ENCODE data around the gene XPNPEP1. TPM values are rescaled to one million over a fixed set of nuclear protein-coding genes. Genes with fewer than 3 reads are reported as not detected.

XPNPEP1 gene
- total RNA-seq, 1 experiment from 2014 or later, result 105 TPM

GRCh38 chr10:109899356-109900331 lies 23.7 kb downstream of the XPNPEP1 start:
- Histone ChIP-seq H3K9me3 (replicated peaks) (no peaks in the 10 kb centered on the region), H3K4me1 (replicated peaks) (peaks cover 45% of the 10 kb centered on the region), H3K36me3 (peaks cover 18% of the 10 kb centered on the region), H3K4me3 (no peak overlapping the region), H3K27me3 (replicated peaks) (no peaks in the 10 kb centered on the region), H3K27ac (peak overlapping the region; percentile 4; the same call in 1 of the 2 replicates)
- peak in 1 of 2 experiments; percentile 23 for DNase-seq (ENCODE audit: low read depth in 1 of 2, low spot score in 2 of 2)

- Histone ChIP-seq H3K27ac (peak overlapping the region; percentile 4; the same call in 1 of the 2 replicates), H3K36me3 (peaks cover 18% of the 10 kb centered on the region), H3K27me3 (replicated peaks) (no peaks in the 10 kb centered on the region), H3K9me3 (replicated peaks) (no peaks in the 10 kb centered on the region), H3K4me3 (no peak overlapping the region), H3K4me1 (replicated peaks) (peaks cover 43% of the 10 kb centered on the region)
- DNase-seq (ENCODE audit: low read depth in 1 of 2, low spot score in 2 of 2), result no peak
Observed at GRCh38 chr10:109898666-109899355, 24.5 kb downstream of the XPNPEP1 start.

- no peaks in the 10 kb centered on the region for H3K9me3 ChIP-seq (replicated peaks)
- H3K36me3 ChIP-seq, result peaks cover 21% of the 10 kb centered on the region
- no peak for DNase-seq (ENCODE audit: low read depth in 1 of 2, low spot score in 2 of 2)
- H3K27ac ChIP-seq, result no peak overlapping the region
- no peaks in the 10 kb centered on the region for H3K27me3 ChIP-seq (replicated peaks)
- peaks cover 43% of the 10 kb centered on the region for H3K4me1 ChIP-seq (replicated peaks)
- no peak overlapping the region for H3K4me3 ChIP-seq
Observed at GRCh38 chr10:109898007-109898406, 25.3 kb downstream of the XPNPEP1 start.

- no peak overlapping the region for H3K27ac ChIP-seq
- H3K4me1 ChIP-seq (replicated peaks), result peaks cover 48% of the 10 kb centered on the region
- no peaks in the 10 kb centered on the region for H3K27me3 ChIP-seq (replicated peaks)
- H3K36me3 ChIP-seq, result peaks cover 23% of the 10 kb centered on the region
- no peak overlapping the region for H3K4me3 ChIP-seq
- H3K9me3 ChIP-seq (replicated peaks), result no peaks in the 10 kb centered on the region
- no peak for DNase-seq (ENCODE audit: low read depth in 1 of 2, low spot score in 2 of 2)
Observed at GRCh38 chr10:109895848-109896247, 27.5 kb downstream of the XPNPEP1 start.

GRCh38 chr10:109895095-109895818 lies 28.1 kb downstream of the XPNPEP1 start:
- Histone ChIP-seq H3K4me1 (replicated peaks) (peaks cover 49% of the 10 kb centered on the region), H3K36me3 (peaks cover 26% of the 10 kb centered on the region), H3K9me3 (replicated peaks) (no peaks in the 10 kb centered on the region), H3K27ac (no peak overlapping the region), H3K27me3 (replicated peaks) (no peaks in the 10 kb centered on the region), H3K4me3 (no peak overlapping the region)
- DNase-seq (ENCODE audit: low read depth in 1 of 2, low spot score in 2 of 2), result no peak

- no peak overlapping the region for H3K27ac ChIP-seq
- peaks cover 49% of the 10 kb centered on the region for H3K4me1 ChIP-seq (replicated peaks)
- H3K9me3 ChIP-seq (replicated peaks), result no peaks in the 10 kb centered on the region
- DNase-seq (ENCODE audit: low read depth in 1 of 2, low spot score in 2 of 2), result no peak
- peaks cover 26% of the 10 kb centered on the region for H3K36me3 ChIP-seq
- H3K4me3 ChIP-seq, result no peak overlapping the region
- no peaks in the 10 kb centered on the region for H3K27me3 ChIP-seq (replicated peaks)
Observed at GRCh38 chr10:109894516-109894915, 28.8 kb downstream of the XPNPEP1 start.

GRCh38 chr10:109893386-109893785 lies 29.9 kb downstream of the XPNPEP1 start:
- Histone ChIP-seq H3K9me3 (replicated peaks) (no peaks in the 10 kb centered on the region), H3K36me3 (peaks cover 33% of the 10 kb centered on the region), H3K4me1 (replicated peaks) (peaks cover 40% of the 10 kb centered on the region), H3K4me3 (no peak overlapping the region), H3K27ac (peak overlapping the region; percentile 19), H3K27me3 (replicated peaks) (no peaks in the 10 kb centered on the region)
- DNase-seq (ENCODE audit: low read depth in 1 of 2, low spot score in 2 of 2), result no peak

- Histone ChIP-seq H3K4me1 (replicated peaks) (peaks cover 40% of the 10 kb centered on the region), H3K9me3 (replicated peaks) (no peaks in the 10 kb centered on the region), H3K27me3 (replicated peaks) (no peaks in the 10 kb centered on the region), H3K27ac (peak overlapping the region; percentile 19), H3K36me3 (peaks cover 35% of the 10 kb centered on the region), H3K4me3 (no peak overlapping the region)
- peak; percentile 71 to 82 for DNase-seq (ENCODE audit: low read depth in 1 of 2, low spot score in 2 of 2)
Observed at GRCh38 chr10:109892931-109893330, 30.4 kb downstream of the XPNPEP1 start.

- Histone ChIP-seq H3K36me3 (peaks cover 41% of the 10 kb centered on the region), H3K9me3 (replicated peaks) (no peaks in the 10 kb centered on the region), H3K27me3 (replicated peaks) (no peaks in the 10 kb centered on the region), H3K4me1 (replicated peaks) (peaks cover 40% of the 10 kb centered on the region), H3K4me3 (no peak overlapping the region), H3K27ac (no peak overlapping the region)
- no peak for DNase-seq (ENCODE audit: low read depth in 1 of 2, low spot score in 2 of 2)
Observed at GRCh38 chr10:109892117-109892516, 31.2 kb downstream of the XPNPEP1 start.

- no peaks in the 10 kb centered on the region for H3K27me3 ChIP-seq (replicated peaks)
- no peak overlapping the region for H3K4me3 ChIP-seq
- peaks cover 47% of the 10 kb centered on the region for H3K36me3 ChIP-seq
- no peak overlapping the region for H3K27ac ChIP-seq
- no peaks in the 10 kb centered on the region for H3K9me3 ChIP-seq (replicated peaks)
- no peak for DNase-seq (ENCODE audit: low read depth in 1 of 2, low spot score in 2 of 2)
- H3K4me1 ChIP-seq (replicated peaks), result peaks cover 40% of the 10 kb centered on the region
Observed at GRCh38 chr10:109891105-109891504, 32.2 kb downstream of the XPNPEP1 start.

- H3K27ac ChIP-seq, result peak overlapping the region; percentile 7; the same call in 1 of the 2 replicates
- H3K4me1 ChIP-seq (replicated peaks), result peaks cover 32% of the 10 kb centered on the region
- DNase-seq (ENCODE audit: low read depth in 1 of 2, low spot score in 2 of 2), result peak; percentile 51 to 62
- H3K27me3 ChIP-seq (replicated peaks), result no peaks in the 10 kb centered on the region
- H3K36me3 ChIP-seq, result peaks cover 48% of the 10 kb centered on the region
- no peaks in the 10 kb centered on the region for H3K9me3 ChIP-seq (replicated peaks)
- no peak overlapping the region for H3K4me3 ChIP-seq
Observed at GRCh38 chr10:109889867-109890266, 33.4 kb downstream of the XPNPEP1 start.

GRCh38 chr10:109887776-109888175 lies 35.5 kb downstream of the XPNPEP1 start:
- Histone ChIP-seq H3K4me1 (replicated peaks) (peaks cover 30% of the 10 kb centered on the region), H3K4me3 (no peak overlapping the region)
- DNase-seq (ENCODE audit: low read depth in 1 of 2, low spot score in 2 of 2), result no peak

GRCh38 chr10:109887243-109887642 lies 36.1 kb downstream of the XPNPEP1 start:
- Histone ChIP-seq H3K36me3 (peaks cover 59% of the 10 kb centered on the region), H3K27me3 (replicated peaks) (no peaks in the 10 kb centered on the region), H3K9me3 (replicated peaks) (no peaks in the 10 kb centered on the region), H3K4me3 (no peak overlapping the region), H3K4me1 (replicated peaks) (peaks cover 25% of the 10 kb centered on the region), H3K27ac (no peak overlapping the region)
- DNase-seq (ENCODE audit: low read depth in 1 of 2, low spot score in 2 of 2), result no peak

More at GRCh38 chr10:109887776-109888175, 35.5 kb downstream of the XPNPEP1 start:
- Histone ChIP-seq H3K27ac (no peak overlapping the region), H3K36me3 (peaks cover 56% of the 10 kb centered on the region), H3K9me3 (replicated peaks) (no peaks in the 10 kb centered on the region), H3K27me3 (replicated peaks) (no peaks in the 10 kb centered on the region)

Measured in SJSA1 (cell line).